GM19043 (cell line): ENCODE results near the gene ST7.

Source experiments
- ATAC-seq: cut with Tn5 transposase; IDR thresholded peaks from one replicate; pipeline ENCODE4 v1.9.1; 2021; ENCODE audit warnings: low read depth; ENCODE audit not compliant: unreplicated experiment

The ST7 gene

GRCh38 chr7:117179701-117180100, 226.4 kb downstream of the ST7 start:
- ATAC-seq: no peak

GRCh38 chr7:117183729-117184128, 230.4 kb downstream of the ST7 start:
- no peak for ATAC-seq

- ATAC-seq: no peak
Measured at GRCh38 chr7:117184367-117184766, 231.1 kb downstream of the ST7 start.

- no peak for ATAC-seq
Measured at GRCh38 chr7:117185124-117185523, 231.8 kb downstream of the ST7 start.

- ATAC-seq: no peak
Measured at GRCh38 chr7:117186218-117187010, 233.1 kb downstream of the ST7 start.

GRCh38 chr7:117188376-117188775, 235.1 kb downstream of the ST7 start:
- ATAC-seq: no peak

- ATAC-seq: no peak
Measured at GRCh38 chr7:117188949-117189592, 235.8 kb downstream of the ST7 start.

GRCh38 chr7:117190104-117190503, 236.8 kb downstream of the ST7 start:
- no peak for ATAC-seq

- no peak for ATAC-seq
Measured at GRCh38 chr7:117190746-117191435, 237.6 kb downstream of the ST7 start.

GRCh38 chr7:117192108-117192507, 238.8 kb downstream of the ST7 start:
- no peak for ATAC-seq

GRCh38 chr7:117193564-117193963, 240.3 kb downstream of the ST7 start:
- no peak for ATAC-seq

- ATAC-seq: no peak
Measured at GRCh38 chr7:117194445-117194844, 241.1 kb downstream of the ST7 start.

GRCh38 chr7:117195361-117196029, 242.2 kb downstream of the ST7 start:
- ATAC-seq: no peak

- no peak for ATAC-seq
Measured at GRCh38 chr7:117200132-117200531, 246.8 kb downstream of the ST7 start.

GRCh38 chr7:117200786-117201458, 247.6 kb downstream of the ST7 start:
- ATAC-seq: no peak

- no peak for ATAC-seq
Measured at GRCh38 chr7:117202511-117202910, 249.2 kb downstream of the ST7 start.

- no peak for ATAC-seq
Measured at GRCh38 chr7:117203205-117203604, 249.9 kb downstream of the ST7 start.

GRCh38 chr7:117205873-117206272, 252.6 kb downstream of the ST7 start:
- no peak for ATAC-seq

- ATAC-seq: no peak
Measured at GRCh38 chr7:117208257-117208656, 255.0 kb downstream of the ST7 start.

- ATAC-seq: no peak
Measured at GRCh38 chr7:117210397-117210796, 257.1 kb downstream of the ST7 start.
